ENCODE data around the gene PHF10.

The PHF10 gene

DNA sequence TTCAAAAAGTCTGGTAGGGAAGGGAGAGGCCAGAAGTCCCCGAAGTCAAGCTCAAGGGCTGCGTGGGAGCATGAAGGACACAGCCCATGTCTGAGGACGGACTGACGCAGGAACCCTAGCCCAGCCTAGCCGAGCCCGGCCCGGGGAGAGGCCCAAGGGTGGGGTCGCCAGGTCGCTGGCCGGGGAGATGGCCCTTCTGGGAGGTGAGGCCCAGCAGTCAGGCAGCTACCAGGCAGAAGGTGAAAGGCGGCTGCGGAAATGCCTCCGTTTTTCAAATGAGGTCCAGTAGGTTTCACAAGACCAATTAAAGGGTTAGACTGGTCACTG is 67.1 kb downstream of the PHF10 start:
- Histone ChIP-seq H3K4me1 (ENCODE audit: low read length) (no peaks in the 10 kb centered on the region), H3K4me3 (ENCODE audit: low read length) (no peak overlapping the region), H3K27me3 (replicated peaks; ENCODE audit: insufficient read depth, low read length) (no peaks in the 10 kb centered on the region), H3K27ac (ENCODE audit: low read length) (no peak overlapping the region), H4K20me1 (ENCODE audit: insufficient read depth, low read length) (no peaks in the 10 kb centered on the region), H3K9me2 (replicated peaks; ENCODE audit: insufficient read depth, low read length) (no peaks in the 10 kb centered on the region), H3K4me2 (ENCODE audit: low read depth, low read length) (no peak overlapping the region), H3K36me3 (replicated peaks; ENCODE audit: insufficient read depth, low read length) (no peaks in the 10 kb centered on the region), H2AFZ (ENCODE audit: low read length) (no peak overlapping the region), H3K79me2 (ENCODE audit: low read length) (no peaks in the 10 kb centered on the region), H3K9me3 (replicated peaks; ENCODE audit: insufficient read depth, low read length) (no peaks in the 10 kb centered on the region), H3K9ac (ENCODE audit: low read length) (no peak overlapping the region), H3F3A (ENCODE audit: insufficient read depth, low read length) (no peaks in the 10 kb centered on the region)
- TF ChIP-seq EZH2phosphoT487 (IDR thresholded peaks at IDR 0.05; ENCODE audit: low read length): no peak
- no peak for TF ChIP-seq EZH2 (optimal IDR thresholded peaks at IDR 0.05; ENCODE audit: low read depth, low read length)
- TF ChIP-seq, protein P1, sequence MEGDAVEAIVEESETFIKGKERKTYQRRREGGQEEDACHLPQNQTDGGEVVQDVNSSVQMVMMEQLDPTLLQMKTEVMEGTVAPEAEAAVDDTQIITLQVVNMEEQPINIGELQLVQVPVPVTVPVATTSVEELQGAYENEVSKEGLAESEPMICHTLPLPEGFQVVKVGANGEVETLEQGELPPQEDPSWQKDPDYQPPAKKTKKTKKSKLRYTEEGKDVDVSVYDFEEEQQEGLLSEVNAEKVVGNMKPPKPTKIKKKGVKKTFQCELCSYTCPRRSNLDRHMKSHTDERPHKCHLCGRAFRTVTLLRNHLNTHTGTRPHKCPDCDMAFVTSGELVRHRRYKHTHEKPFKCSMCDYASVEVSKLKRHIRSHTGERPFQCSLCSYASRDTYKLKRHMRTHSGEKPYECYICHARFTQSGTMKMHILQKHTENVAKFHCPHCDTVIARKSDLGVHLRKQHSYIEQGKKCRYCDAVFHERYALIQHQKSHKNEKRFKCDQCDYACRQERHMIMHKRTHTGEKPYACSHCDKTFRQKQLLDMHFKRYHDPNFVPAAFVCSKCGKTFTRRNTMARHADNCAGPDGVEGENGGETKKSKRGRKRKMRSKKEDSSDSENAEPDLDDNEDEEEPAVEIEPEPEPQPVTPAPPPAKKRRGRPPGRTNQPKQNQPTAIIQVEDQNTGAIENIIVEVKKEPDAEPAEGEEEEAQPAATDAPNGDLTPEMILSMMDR (IDR thresholded peaks at IDR 0.05; ENCODE audit: low read length): no peak
- DNase-seq: no peak

DNA sequence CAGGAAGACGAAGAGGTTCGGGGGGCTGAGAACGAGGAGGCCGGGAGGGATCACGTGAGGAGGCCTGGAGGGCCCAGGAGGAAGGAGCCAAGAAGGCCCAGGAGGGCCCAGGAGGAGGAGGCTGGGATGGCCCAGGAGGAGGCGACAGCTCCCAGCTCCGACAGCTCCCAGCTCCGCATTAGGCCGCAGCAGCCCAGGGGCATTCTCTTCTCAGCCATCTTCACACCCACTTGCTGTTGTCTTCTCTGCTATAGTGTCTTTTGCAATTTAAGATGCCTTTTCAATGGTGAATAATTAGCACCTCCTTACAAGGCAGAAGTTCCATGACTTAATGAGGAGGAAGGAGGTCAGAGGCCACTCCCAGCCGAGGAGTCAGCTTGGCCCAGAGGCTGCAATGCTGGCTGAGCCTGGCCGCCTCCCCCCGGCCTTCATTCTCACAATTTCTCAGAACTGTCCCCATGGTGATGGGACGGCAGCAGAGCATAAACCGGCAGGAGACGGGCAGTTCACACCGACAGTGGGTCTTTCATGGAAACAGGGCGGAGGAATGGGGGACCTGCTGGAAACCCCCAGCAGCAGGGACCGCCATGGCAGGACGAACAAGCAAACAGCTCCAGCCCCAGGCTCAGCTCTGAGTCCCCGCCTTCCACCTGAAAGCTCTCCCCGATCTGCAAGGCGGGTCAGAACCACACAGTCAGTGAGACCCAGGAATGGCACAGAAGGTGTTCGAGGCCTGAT is 67.6 kb downstream of the PHF10 start:
- Histone ChIP-seq H3K4me1 (ENCODE audit: low read length) (no peaks in the 10 kb centered on the region), H2AFZ (ENCODE audit: low read length) (no peak overlapping the region), H4K20me1 (ENCODE audit: insufficient read depth, low read length) (no peaks in the 10 kb centered on the region), H3K36me3 (replicated peaks; ENCODE audit: insufficient read depth, low read length) (no peaks in the 10 kb centered on the region), H3K27me3 (replicated peaks; ENCODE audit: insufficient read depth, low read length) (no peaks in the 10 kb centered on the region), H3K9ac (ENCODE audit: low read length) (no peak overlapping the region), H3K4me2 (ENCODE audit: low read depth, low read length) (no peak overlapping the region), H3K27ac (ENCODE audit: low read length) (no peak overlapping the region), H3K4me3 (ENCODE audit: low read length) (no peak overlapping the region), H3F3A (ENCODE audit: insufficient read depth, low read length) (no peaks in the 10 kb centered on the region), H3K79me2 (ENCODE audit: low read length) (no peaks in the 10 kb centered on the region), H3K9me3 (replicated peaks; ENCODE audit: insufficient read depth, low read length) (no peaks in the 10 kb centered on the region), H3K9me2 (replicated peaks; ENCODE audit: insufficient read depth, low read length) (no peaks in the 10 kb centered on the region)
- DNase-seq: no peak
- TF ChIP-seq EZH2phosphoT487 (IDR thresholded peaks at IDR 0.05; ENCODE audit: low read length) (no peak), EZH2 (optimal IDR thresholded peaks at IDR 0.05; ENCODE audit: low read depth, low read length) (no peak)
- TF ChIP-seq, protein P1 (IDR thresholded peaks at IDR 0.05; ENCODE audit: low read length): no peak

DNA sequence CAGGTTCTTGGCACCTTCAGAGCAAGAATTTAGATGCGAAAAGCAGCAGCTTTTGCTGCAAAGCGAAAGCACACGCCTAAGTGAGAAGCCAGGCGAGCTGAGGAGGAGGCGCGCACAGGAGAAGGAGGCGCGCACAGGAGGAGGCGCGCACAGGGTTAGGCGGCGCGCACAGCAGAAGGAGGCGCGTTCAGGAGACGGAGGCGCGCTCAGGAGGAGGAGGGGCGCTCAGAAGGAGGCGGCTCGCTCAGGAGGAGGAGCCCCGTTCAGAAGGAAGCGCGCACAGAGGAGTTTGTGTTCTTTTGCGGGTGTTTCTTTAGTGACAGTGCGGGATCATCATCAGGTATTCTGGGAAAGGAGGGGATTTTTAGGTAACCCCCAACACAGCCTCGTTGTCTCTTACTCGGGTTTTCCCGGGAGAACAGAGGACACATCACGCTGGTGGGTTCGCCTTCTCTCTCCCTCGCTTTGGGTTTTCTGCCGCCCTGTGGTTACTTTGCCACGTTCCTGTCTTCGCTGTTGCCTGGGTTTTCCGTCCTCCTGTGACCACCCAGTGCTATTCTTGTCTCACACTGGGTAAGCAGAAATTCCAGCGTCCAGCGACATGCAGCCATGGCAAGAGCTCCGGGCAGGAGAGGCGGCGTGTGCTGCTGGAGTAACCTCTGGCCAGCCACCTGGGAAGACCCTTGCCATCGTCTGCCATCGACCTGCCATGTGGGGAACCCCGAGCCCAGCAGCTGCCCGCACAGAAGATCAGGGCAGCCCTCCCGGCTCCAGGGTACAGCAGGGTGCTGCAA is 69.5 kb downstream of the PHF10 start:
- no peaks in the 10 kb centered on the region for H3K79me2 ChIP-seq (ENCODE audit: low read length)
- H3K4me2 ChIP-seq (ENCODE audit: low read depth, low read length): no peak overlapping the region
- no peaks in the 10 kb centered on the region for H3K27me3 ChIP-seq (replicated peaks; ENCODE audit: insufficient read depth, low read length)
- DNase-seq: no peak
- no peaks in the 10 kb centered on the region for H3K4me1 ChIP-seq (ENCODE audit: low read length)
- no peaks in the 10 kb centered on the region for H3K9me3 ChIP-seq (replicated peaks; ENCODE audit: insufficient read depth, low read length)
- H3K36me3 ChIP-seq (replicated peaks; ENCODE audit: insufficient read depth, low read length): no peaks in the 10 kb centered on the region
- no peak overlapping the region for H3K9ac ChIP-seq (ENCODE audit: low read length)
- H3K4me3 ChIP-seq (ENCODE audit: low read length): no peak overlapping the region
- no peak overlapping the region for H3K27ac ChIP-seq (ENCODE audit: low read length)
- TF ChIP-seq EZH2 (optimal IDR thresholded peaks at IDR 0.05; ENCODE audit: low read depth, low read length) (no peak), EZH2phosphoT487 (IDR thresholded peaks at IDR 0.05; ENCODE audit: low read length) (no peak)
- TF ChIP-seq, protein P1 (IDR thresholded peaks at IDR 0.05; ENCODE audit: low read length): no peak
- H4K20me1 ChIP-seq (ENCODE audit: insufficient read depth, low read length): no peaks in the 10 kb centered on the region
- no peaks in the 10 kb centered on the region for H3F3A ChIP-seq (ENCODE audit: insufficient read depth, low read length)
- H3K9me2 ChIP-seq (replicated peaks; ENCODE audit: insufficient read depth, low read length): no peaks in the 10 kb centered on the region
- no peak overlapping the region for H2AFZ ChIP-seq (ENCODE audit: low read length)
